ENCODE measurements around the gene ATL3.

- no peak for TF ChIP-seq RFX5 (IDR thresholded peaks at IDR 0.05; ENCODE audit: low read depth, low read length)
- no peak for TF ChIP-seq CTCF (conservative IDR thresholded peaks at IDR 0.05; ENCODE audit: low read depth, low read length)
- TF ChIP-seq FOS (IDR thresholded peaks at IDR 0.05; ENCODE audit: low read depth, low read length): no peak
- TF ChIP-seq MAZ (IDR thresholded peaks at IDR 0.05; ENCODE audit: borderline replicate concordance, low read depth, low read length): no peak
- no peak for TF ChIP-seq CEBPB (IDR thresholded peaks at IDR 0.05; ENCODE audit: low read depth, low read length)
- no peak for TF ChIP-seq MXI1 (IDR thresholded peaks at IDR 0.05; ENCODE audit: borderline replicate concordance, low read depth, low read length)
- no peak for TF ChIP-seq RAD21 (IDR thresholded peaks at IDR 0.05; ENCODE audit: low read length)
- no peak for TF ChIP-seq MAFK (IDR thresholded peaks at IDR 0.05; ENCODE audit: low read depth, low read length)
- TF ChIP-seq POLR2A (IDR thresholded peaks at IDR 0.05; ENCODE audit: low read depth, low read length): no peak
- TF ChIP-seq USF2 (IDR thresholded peaks at IDR 0.05; ENCODE audit: low read depth, low read length): no peak
- TF ChIP-seq SMC3 (IDR thresholded peaks at IDR 0.05; ENCODE audit: low read depth, low read length): no peak
- no peak for TF ChIP-seq BHLHE40 (IDR thresholded peaks at IDR 0.05; ENCODE audit: low read depth, low read length)
- no peak for TF ChIP-seq RCOR1 (IDR thresholded peaks at IDR 0.05; ENCODE audit: insufficient replicate concordance, low read length)
- no peak for TF ChIP-seq CHD1 (IDR thresholded peaks at IDR 0.05; ENCODE audit: low read depth, low read length)
Observed at GRCh38 chr11:63652671-63653070, 18.5 kb downstream of the ATL3 start.
